Neural cell (in vitro differentiated cells): Measurements from ENCODE around the gene POLL.

Experiments used
- CTCF ChIP-seq: fragments of 450-650 bp; IDR thresholded peaks from 2 replicates; pipeline ENCODE4 v1.5.1; 2014; ENCODE audit warnings: antibody characterized with exemption, mild to moderate bottlenecking, moderate library complexity; ENCODE audit not compliant: poor library complexity, severe bottlenecking
- POLR2AphosphoS5 ChIP-seq: IDR thresholded peaks from 2 replicates; pipeline ENCODE4 v1.6.1; 2012
- RAD21 ChIP-seq: fragments of 450-650 bp; conservative IDR thresholded peaks from 2 replicates; pipeline ENCODE4 v1.6.1; 2014; ENCODE audit warnings: antibody characterized with exemption, mild to moderate bottlenecking, moderate library complexity
- REST ChIP-seq: IDR thresholded peaks from 2 replicates; pipeline ENCODE4 v1.6.1; 2012; ENCODE audit warnings: borderline replicate concordance

- TF ChIP-seq CTCF = no peak
- no peak for TF ChIP-seq REST
- TF ChIP-seq POLR2AphosphoS5 = no peak
- TF ChIP-seq RAD21 = no peak
Observed at GRCh38 chr10:101625821-101626412, 37.9 kb upstream of the POLL start.
